Esophagus muscularis mucosa (tissue), 4 donors: ENCODE results near the gene AGA. TPM values are rescaled to one million over a fixed set of nuclear protein-coding genes. Genes with fewer than 3 reads are reported as not detected.

Source experiments
- DNase-seq: peaks from one replicate; pipeline ENCODE4 v3.0.0-alpha.2; 2017; ENCODE audit errors: extremely low spot score
- H3K27ac ChIP-seq, 4 donors: fragments of 200-600 bp; sonication (generic); replicated peaks in 1 of 4; 1 replicate in 3 of 4; 2 replicates in 1 of 4; pipeline ENCODE4 v1.5.1; 2016 to 2019; ENCODE audit warnings: mild to moderate bottlenecking in 1 of 4
- H3K27me3 ChIP-seq, 4 donors: fragments of 200-600 bp; sonication (generic); one replicate each; pipeline versions ENCODE4 v1.5.1 to v1.6.0; 2016 to 2019
- H3K36me3 ChIP-seq, 4 donors: fragments of 200-600 bp; sonication (generic); one replicate each; pipeline ENCODE4 v1.5.1; 2016 to 2019
- H3K4me1 ChIP-seq, 4 donors: fragments of 200-600 bp; sonication (generic); one replicate each; pipeline ENCODE4 v1.5.1; 2016 to 2019
- H3K4me3 ChIP-seq, 4 donors: fragments of 200-600 bp; sonication (generic); 1 replicate in 2 of 4; 2 replicates in 2 of 4; pipeline ENCODE4 v1.5.1; 2016 to 2019; ENCODE audit warnings: mild to moderate bottlenecking in 4 of 4, moderate library complexity in 1 of 4
- H3K9me3 ChIP-seq, 4 donors: fragments of 200-600 bp; sonication (generic); 1 replicate in 3 of 4; 2 replicates in 1 of 4; pipeline ENCODE4 v1.5.1; 2016 to 2019
- CTCF ChIP-seq, 3 experiments: fragments of 200-600 bp in 2 of 3; fragments of 450-650 bp in 1 of 3; sonication (generic) in 2 of 3; IDR thresholded peaks; one replicate each; pipeline ENCODE4 v1.5.1; 2017 to 2019; ENCODE audit warnings: antibody characterized with exemption in 3 of 3, mild to moderate bottlenecking in 2 of 3, moderate library complexity in 1 of 3
- EP300 ChIP-seq: sonication (generic); formaldehyde crosslinking; IDR thresholded peaks from one replicate; pipeline ENCODE4 v1.6.1; 2017; ENCODE audit warnings: antibody characterized with exemption
- POLR2A ChIP-seq: fragments of 450-650 bp; IDR thresholded peaks from one replicate; pipeline ENCODE4 v1.6.1; 2017; ENCODE audit warnings: antibody characterized with exemption, moderate library complexity, mild to moderate bottlenecking, low read depth
- POLR2AphosphoS5 ChIP-seq, 2 donors: sonication (generic); formaldehyde crosslinking; IDR thresholded peaks; one replicate each; pipeline ENCODE4 v1.6.1; 2017; ENCODE audit warnings: antibody characterized with exemption in 2 of 2
- WGBS: methylation state at CpG from one replicate; pipeline ENCODE4 v1.1.5; 2018; 5-methylcytosine and 5-hydroxymethylcytosine counted together
- intact Hi-C: fragments of 100-400 bp; cut with DNase I; formaldehyde crosslinking; loops from one replicate; pipeline ENCODE4 v1.15.1; 2023
- total RNA-seq, 4 donors: library from RNA; depleted of rRNA; stranded (reverse); fragments of >200 nt; gene quantifications; one replicate each; pipeline versions ENCODE4 v1.1.0 to v1.2.1, GENCODE V29; 2016

Gene AGA
- total RNA-seq, 4 donors from 2014 or later: 7.5 to 17.4 (median 9.7) TPM

GRCh38 chr4:177487977-177488376, 45.7 kb upstream of the AGA start:
- 88% methylated on average over 1 of the region's 1 CpG for WGBS
- Histone ChIP-seq H3K4me1 (no peaks in the 10 kb centered on the region), H3K9me3 (no peaks in the 10 kb centered on the region), H3K27ac (no peak overlapping the region), H3K4me3 (no peak overlapping the region), H3K36me3 (no peaks in the 10 kb centered on the region), H3K27me3 (no peaks in the 10 kb centered on the region)
- intact Hi-C loops: no loop called here
- DNase-seq: no peak
- TF ChIP-seq POLR2A: no peak
- no peak for TF ChIP-seq CTCF (IDR thresholded peaks at IDR 0.05)
- no peak for TF ChIP-seq POLR2AphosphoS5 (IDR thresholded peaks at IDR 0.05)
- TF ChIP-seq EP300: no peak

- Histone ChIP-seq H3K36me3 (no peaks in the 10 kb centered on the region), H3K9me3 (no peaks in the 10 kb centered on the region), H3K27me3 (no peaks in the 10 kb centered on the region), H3K4me3 (no peak overlapping the region), H3K27ac (no peak overlapping the region), H3K4me1 (no peaks in the 10 kb centered on the region)
- no peak for TF ChIP-seq POLR2AphosphoS5 (IDR thresholded peaks at IDR 0.05)
- TF ChIP-seq POLR2A: no peak
- TF ChIP-seq EP300: no peak
- no peak for TF ChIP-seq CTCF (IDR thresholded peaks at IDR 0.05)
- DNase-seq: no peak
- WGBS: 87% methylated on average over 1 of the region's 1 CpG
- intact Hi-C loops: no loop called here
Observed at GRCh38 chr4:177485528-177485927, 43.3 kb upstream of the AGA start.

- WGBS: 73% methylated on average over 1 of the region's 1 CpG
- Histone ChIP-seq H3K27ac (no peak overlapping the region), H3K36me3 (no peaks in the 10 kb centered on the region), H3K4me3 (no peak overlapping the region), H3K9me3 (no peaks in the 10 kb centered on the region), H3K4me1 (no peaks in the 10 kb centered on the region), H3K27me3 (no peaks in the 10 kb centered on the region)
- intact Hi-C loops: no loop called here
- DNase-seq: no peak
- TF ChIP-seq POLR2A (no peak), POLR2AphosphoS5 (IDR thresholded peaks at IDR 0.05) (no peak), CTCF (IDR thresholded peaks at IDR 0.05) (no peak), EP300 (no peak)
Observed at GRCh38 chr4:177484613-177485021, 42.4 kb upstream of the AGA start.

DNA sequence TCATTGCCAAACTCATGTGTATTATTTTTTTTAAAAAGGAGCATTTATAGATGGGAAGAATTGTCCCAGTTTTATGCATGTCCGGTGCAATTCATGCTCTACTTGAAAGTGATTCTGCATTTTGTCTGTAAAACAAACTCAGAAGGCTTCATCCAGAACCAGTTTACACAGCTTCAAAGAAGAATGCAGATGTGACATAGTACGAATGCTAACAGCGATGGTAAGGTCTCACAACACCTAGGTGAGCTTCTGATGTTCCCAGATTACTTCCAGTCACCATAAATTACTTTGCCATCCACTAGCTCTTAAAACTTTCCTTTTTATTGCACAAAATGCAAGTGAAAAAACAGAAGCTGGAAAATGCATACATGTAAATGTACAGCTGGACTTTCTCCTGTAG, 41.5 kb upstream of the AGA start:
- H3K4me3 ChIP-seq: no peak overlapping the region
- no peak for DNase-seq
- intact Hi-C loops: no loop called here
- H3K9me3 ChIP-seq: no peaks in the 10 kb centered on the region
- H3K36me3 ChIP-seq: no peaks in the 10 kb centered on the region
- WGBS: 78% methylated on average over 3 of the region's 3 CpGs
- no peak for TF ChIP-seq POLR2A
- TF ChIP-seq EP300: no peak
- TF ChIP-seq CTCF (IDR thresholded peaks at IDR 0.05): no peak
- no peak for TF ChIP-seq POLR2AphosphoS5 (IDR thresholded peaks at IDR 0.05)
- H3K27me3 ChIP-seq: no peaks in the 10 kb centered on the region
- H3K4me1 ChIP-seq: no peaks in the 10 kb centered on the region
- no peak overlapping the region for H3K27ac ChIP-seq

- Histone ChIP-seq H3K4me1 (no peaks in the 10 kb centered on the region), H3K9me3 (no peaks in the 10 kb centered on the region), H3K36me3 (no peaks in the 10 kb centered on the region), H3K27me3 (no peaks in the 10 kb centered on the region), H3K4me3 (no peak overlapping the region), H3K27ac (no peak overlapping the region)
- DNase-seq: no peak
- 78% methylated on average over 1 of the region's 1 CpG for WGBS
- TF ChIP-seq POLR2A: no peak
- no peak for TF ChIP-seq CTCF (IDR thresholded peaks at IDR 0.05)
- no peak for TF ChIP-seq EP300
- TF ChIP-seq POLR2AphosphoS5 (IDR thresholded peaks at IDR 0.05): no peak
- intact Hi-C loops: no loop called here
Observed at GRCh38 chr4:177483271-177483670, 41.0 kb upstream of the AGA start.
